KMS-11 (cell line): ENCODE data around the gene PDE4D.

ENCODE experiments used
- H2AFZ ChIP-seq: fragments of 200-600 bp; sonication (generic); 2 replicates; pipeline ENCODE4 v1.6.1; 2016; ENCODE audit warnings: antibody characterized with exemption, mixed run types, low read depth
- H3K27ac ChIP-seq: fragments of 200-600 bp; sonication (generic); 2 replicates; pipeline ENCODE4 v1.6.1; 2016; ENCODE audit warnings: mild to moderate bottlenecking, mixed run types
- H3K27me3 ChIP-seq: fragments of 200-600 bp; sonication (generic); 2 replicates; pipeline ENCODE4 v1.6.1; 2017; ENCODE audit warnings: mild to moderate bottlenecking, low read depth, mixed run types, moderate library complexity; ENCODE audit not compliant: insufficient read depth
- H3K36me3 ChIP-seq: fragments of 200-600 bp; sonication (generic); 2 replicates; pipeline ENCODE4 v1.6.1; 2017; ENCODE audit warnings: mild to moderate bottlenecking, mixed run types; ENCODE audit not compliant: insufficient read depth
- H3K4me1 ChIP-seq: fragments of 200-600 bp; sonication (generic); 2 replicates; pipeline ENCODE4 v1.6.1; 2016; ENCODE audit warnings: mild to moderate bottlenecking, low read depth, mixed run types; ENCODE audit not compliant: poor library complexity, severe bottlenecking
- H3K4me2 ChIP-seq: fragments of 200-600 bp; sonication (generic); 2 replicates; pipeline ENCODE4 v1.7.0; 2016; ENCODE audit warnings: mild to moderate bottlenecking, mixed run types
- H3K4me3 ChIP-seq: fragments of 200-600 bp; sonication (generic); IDR thresholded peaks from 2 replicates; pipeline ENCODE4 v1.6.1; 2017; ENCODE audit warnings: low read depth, low read length, mixed read lengths; ENCODE audit not compliant: insufficient read depth
- H3K79me2 ChIP-seq: fragments of 200-600 bp; sonication (generic); 2 replicates; pipeline ENCODE4 v1.6.1; 2016; ENCODE audit warnings: low read depth, mixed run types; ENCODE audit not compliant: insufficient read depth
- H3K9ac ChIP-seq: fragments of 200-600 bp; sonication (generic); 2 replicates; pipeline ENCODE4 v1.6.1; 2016; ENCODE audit warnings: mild to moderate bottlenecking, mixed run types
- H4K20me1 ChIP-seq: fragments of 200-600 bp; sonication (generic); 2 replicates; pipeline ENCODE4 v1.6.1; 2016; ENCODE audit warnings: mild to moderate bottlenecking, mixed run types; ENCODE audit not compliant: insufficient read depth
- TF ChIP-seq, protein P1 (sequence below): fragments of 200-600 bp; sonication (generic); conservative IDR thresholded peaks from 2 replicates; pipeline ENCODE4 v1.6.1; 2017; ENCODE audit warnings: low read depth, mild to moderate bottlenecking, antibody characterized with exemption, low read length, moderate library complexity, mixed read lengths

PDE4D gene

DNA sequence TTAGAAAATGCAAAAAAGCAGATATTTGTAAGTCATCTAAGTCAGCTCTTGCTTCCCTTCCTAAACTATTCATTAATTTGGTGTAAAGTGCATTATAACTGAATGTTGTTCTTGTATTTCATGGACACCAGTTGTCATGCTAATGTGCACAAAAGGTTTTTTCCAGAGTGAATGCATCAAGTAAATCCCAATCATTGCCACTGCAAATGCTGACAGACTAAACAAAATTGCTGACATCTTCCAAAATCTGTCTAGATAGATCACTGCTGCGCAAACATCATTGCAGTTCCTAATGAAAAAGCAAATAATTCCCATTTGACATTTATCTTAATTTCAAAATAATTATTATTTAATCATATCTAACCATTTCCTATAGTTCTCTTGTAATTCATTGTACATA lies 161.7 kb downstream of the PDE4D start:
- Histone ChIP-seq H3K27ac (no peak overlapping the region), H3K27me3 (no peaks in the 10 kb centered on the region), H4K20me1 (no peaks in the 10 kb centered on the region), H3K4me3 (no peak overlapping the region), H3K4me1 (no peaks in the 10 kb centered on the region), H3K36me3 (no peaks in the 10 kb centered on the region), H3K79me2 (no peaks in the 10 kb centered on the region), H3K9ac (no peak overlapping the region), H2AFZ (no peak overlapping the region), H3K4me2 (no peak overlapping the region)
- TF ChIP-seq, protein P1, sequence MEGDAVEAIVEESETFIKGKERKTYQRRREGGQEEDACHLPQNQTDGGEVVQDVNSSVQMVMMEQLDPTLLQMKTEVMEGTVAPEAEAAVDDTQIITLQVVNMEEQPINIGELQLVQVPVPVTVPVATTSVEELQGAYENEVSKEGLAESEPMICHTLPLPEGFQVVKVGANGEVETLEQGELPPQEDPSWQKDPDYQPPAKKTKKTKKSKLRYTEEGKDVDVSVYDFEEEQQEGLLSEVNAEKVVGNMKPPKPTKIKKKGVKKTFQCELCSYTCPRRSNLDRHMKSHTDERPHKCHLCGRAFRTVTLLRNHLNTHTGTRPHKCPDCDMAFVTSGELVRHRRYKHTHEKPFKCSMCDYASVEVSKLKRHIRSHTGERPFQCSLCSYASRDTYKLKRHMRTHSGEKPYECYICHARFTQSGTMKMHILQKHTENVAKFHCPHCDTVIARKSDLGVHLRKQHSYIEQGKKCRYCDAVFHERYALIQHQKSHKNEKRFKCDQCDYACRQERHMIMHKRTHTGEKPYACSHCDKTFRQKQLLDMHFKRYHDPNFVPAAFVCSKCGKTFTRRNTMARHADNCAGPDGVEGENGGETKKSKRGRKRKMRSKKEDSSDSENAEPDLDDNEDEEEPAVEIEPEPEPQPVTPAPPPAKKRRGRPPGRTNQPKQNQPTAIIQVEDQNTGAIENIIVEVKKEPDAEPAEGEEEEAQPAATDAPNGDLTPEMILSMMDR: no peak

DNA sequence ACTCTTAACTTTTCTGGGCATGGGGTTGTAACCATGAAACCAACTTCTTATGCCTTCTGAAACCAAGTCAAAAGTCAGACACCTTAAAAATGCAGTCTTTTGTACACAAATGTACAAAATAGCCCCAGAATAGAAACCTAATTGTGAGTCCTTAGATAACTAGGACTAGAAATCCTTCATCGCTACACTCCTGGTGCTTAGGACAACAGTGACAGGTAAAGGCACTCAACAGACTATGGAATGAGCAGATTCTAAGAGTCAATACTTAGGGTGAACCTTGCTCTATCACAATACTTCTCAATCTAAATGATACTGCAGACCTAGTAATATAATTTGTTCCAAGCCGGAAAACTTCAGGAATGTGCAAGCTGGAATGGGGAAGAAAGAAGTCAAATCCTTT lies 163.7 kb downstream of the PDE4D start:
- no peaks in the 10 kb centered on the region for H4K20me1 ChIP-seq
- no peak overlapping the region for H3K9ac ChIP-seq
- H2AFZ ChIP-seq: no peak overlapping the region
- H3K79me2 ChIP-seq: no peaks in the 10 kb centered on the region
- no peak overlapping the region for H3K4me2 ChIP-seq
- TF ChIP-seq, protein P1: no peak
- no peak overlapping the region for H3K27ac ChIP-seq
- no peaks in the 10 kb centered on the region for H3K4me1 ChIP-seq
- H3K4me3 ChIP-seq: no peak overlapping the region
- H3K36me3 ChIP-seq: no peaks in the 10 kb centered on the region
- H3K27me3 ChIP-seq: no peaks in the 10 kb centered on the region

DNA sequence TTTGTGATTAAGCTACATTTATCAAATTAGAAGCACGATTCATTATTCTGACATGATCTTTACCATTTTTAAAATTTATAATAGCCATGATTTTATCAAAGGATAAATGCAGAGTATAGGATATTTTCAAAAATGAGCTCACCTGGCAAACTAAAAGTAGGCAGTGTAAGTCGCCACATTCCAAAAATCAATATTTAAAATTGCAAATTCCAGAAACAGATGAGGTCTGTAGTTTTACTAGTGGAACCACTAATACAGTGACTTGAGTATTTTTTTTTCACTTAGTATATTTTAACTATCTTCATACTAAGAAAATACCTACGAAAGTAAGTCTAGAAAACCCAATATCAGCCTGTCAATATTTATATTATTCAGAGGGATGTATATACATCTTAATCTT lies 164.2 kb downstream of the PDE4D start:
- TF ChIP-seq, protein P1: no peak
- Histone ChIP-seq H3K79me2 (no peaks in the 10 kb centered on the region), H3K27ac (no peak overlapping the region), H3K9ac (no peak overlapping the region), H3K36me3 (no peaks in the 10 kb centered on the region), H4K20me1 (no peaks in the 10 kb centered on the region), H3K4me1 (no peaks in the 10 kb centered on the region), H2AFZ (no peak overlapping the region), H3K27me3 (no peaks in the 10 kb centered on the region), H3K4me2 (no peak overlapping the region), H3K4me3 (no peak overlapping the region)

DNA sequence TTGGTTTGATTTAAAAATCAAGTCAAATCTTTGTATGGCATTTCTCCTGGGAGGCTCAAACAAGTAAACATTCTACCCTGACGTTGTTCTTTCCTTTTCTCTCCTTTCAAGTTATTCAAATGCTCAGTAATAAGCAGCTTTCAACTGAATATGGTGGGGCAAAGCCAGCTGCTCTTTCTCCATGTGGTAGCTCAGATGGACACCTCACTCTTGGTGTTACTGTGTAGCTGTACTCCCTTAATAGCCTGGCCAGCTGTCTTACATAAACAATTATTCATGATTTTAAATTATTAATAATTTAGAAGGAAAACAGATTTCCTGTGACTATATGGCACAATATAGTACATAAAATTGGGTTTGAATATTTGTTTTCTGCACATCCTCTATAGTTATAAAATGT lies 165.2 kb downstream of the PDE4D start:
- Histone ChIP-seq H4K20me1 (no peaks in the 10 kb centered on the region), H3K4me3 (no peak overlapping the region), H3K27ac (no peak overlapping the region), H2AFZ (no peak overlapping the region), H3K36me3 (no peaks in the 10 kb centered on the region), H3K9ac (no peak overlapping the region), H3K4me2 (no peak overlapping the region), H3K4me1 (no peaks in the 10 kb centered on the region), H3K27me3 (no peaks in the 10 kb centered on the region), H3K79me2 (no peaks in the 10 kb centered on the region)
- TF ChIP-seq, protein P1: no peak

DNA sequence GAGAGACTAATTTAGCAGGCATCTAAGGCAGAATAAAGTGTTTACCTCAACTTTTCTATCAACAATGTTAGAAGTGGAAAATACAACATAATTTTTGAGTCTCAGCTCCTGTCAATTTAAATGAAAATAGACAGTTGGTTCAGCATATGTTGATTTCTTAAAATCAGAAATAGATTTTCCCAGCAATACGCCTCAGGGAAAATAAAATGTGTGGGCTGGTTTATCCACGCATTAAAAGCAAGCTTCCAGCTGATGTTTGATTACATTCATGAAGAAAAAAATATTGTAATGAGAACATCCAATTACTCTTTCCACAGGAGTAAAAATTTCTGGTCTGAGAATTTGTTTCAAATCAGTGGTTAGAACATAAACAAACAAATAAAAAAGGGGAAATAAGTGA lies 166.3 kb downstream of the PDE4D start:
- H3K79me2 ChIP-seq: no peaks in the 10 kb centered on the region
- no peaks in the 10 kb centered on the region for H3K36me3 ChIP-seq
- H4K20me1 ChIP-seq: no peaks in the 10 kb centered on the region
- H3K4me2 ChIP-seq: no peak overlapping the region
- H3K27ac ChIP-seq: no peak overlapping the region
- H3K27me3 ChIP-seq: no peaks in the 10 kb centered on the region
- no peak overlapping the region for H2AFZ ChIP-seq
- H3K4me3 ChIP-seq: no peak overlapping the region
- H3K9ac ChIP-seq: no peak overlapping the region
- no peaks in the 10 kb centered on the region for H3K4me1 ChIP-seq
- TF ChIP-seq, protein P1: no peak
